ENCODE results near the gene ITIH1. TPM values are rescaled to one million over a fixed set of nuclear protein-coding genes. Genes with fewer than 3 reads are reported as not detected.
A peak's percentile ranks its signal among the peaks of the same experiment; 100 is the strongest.
"Not testable (repeated sequence)": the region's sequence is repeated elsewhere in the genome, so short reads cannot be mapped to it uniquely, and the experiment has no call there.

Gene ITIH1
- total and polyA plus RNA-seq, 5 donors from 2014 or later: not detected

DNA sequence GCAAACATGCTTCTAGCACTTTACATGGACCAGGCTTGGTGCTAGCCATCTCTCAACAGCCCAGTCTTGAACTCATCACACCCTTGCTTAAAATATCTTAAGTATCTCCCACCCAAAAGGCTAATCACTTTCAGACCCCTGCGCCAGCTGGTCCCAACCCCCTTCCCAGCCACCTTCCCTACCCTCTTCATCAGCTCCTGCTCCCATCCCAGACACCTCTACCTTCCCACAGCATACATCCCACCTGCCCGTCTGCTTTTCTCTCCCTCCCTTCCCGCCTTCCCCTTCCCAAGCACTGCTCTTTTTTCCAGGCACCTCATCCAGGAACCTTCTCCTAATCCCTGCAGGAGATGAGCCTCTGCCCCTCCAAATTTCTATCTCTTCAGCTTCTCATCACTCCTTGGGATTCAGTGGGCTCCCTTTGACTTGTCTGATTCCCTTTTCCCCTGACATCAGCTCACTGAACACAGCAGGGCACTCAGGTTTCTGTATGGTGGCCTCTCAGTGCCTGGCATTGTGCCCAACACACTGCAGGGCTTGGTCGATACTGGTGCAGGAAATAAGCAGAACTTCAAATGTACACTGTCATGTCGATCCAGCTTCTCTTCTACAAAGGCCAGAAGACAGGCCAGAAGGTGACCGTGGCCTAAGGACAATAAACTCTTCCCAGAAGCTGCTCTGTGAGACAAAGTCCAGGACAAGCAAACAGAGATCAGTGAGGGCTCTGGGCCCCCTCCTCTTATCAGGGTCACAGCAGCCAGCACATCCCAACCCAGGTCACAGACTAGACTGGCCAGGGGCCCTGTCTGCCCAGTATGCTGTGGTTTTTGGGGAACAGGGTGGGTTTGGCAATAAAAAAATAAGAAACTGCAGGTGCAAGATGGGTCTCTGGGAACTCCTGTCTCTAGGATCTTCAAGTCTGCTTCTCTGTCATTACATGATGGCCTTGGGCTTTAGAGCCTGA is 2.2 kb upstream of the ITIH1 start:
- H3K36me3 Mint-ChIP-seq: no peaks in the 10 kb centered on the region
- H3K36me3 ChIP-seq (ENCODE audit: control insufficient read depth, insufficient read depth, low read length): no peaks in the 10 kb centered on the region
- H3K4me1 ChIP-seq (ENCODE audit: control insufficient read depth, insufficient read depth, low read length, poor library complexity, severe bottlenecking): peaks cover 5% of the 10 kb centered on the region
- no peak overlapping the region for H3K4me3 ChIP-seq (ENCODE audit: low read depth, low read length)
- H3K4me1 Mint-ChIP-seq: peaks cover 4 to 14% (median 12%) of the 10 kb centered on the region in 4 donors
- peaks cover 16% of the 10 kb centered on the region for H3K27me3 Mint-ChIP-seq
- H3K4me3 Mint-ChIP-seq: peak overlapping the region in 3 of 4 donors; percentile 3 to 43 (median 11)
- H3K27me3 ChIP-seq (ENCODE audit: control insufficient read depth, insufficient read depth, low read length): no peaks in the 10 kb centered on the region
- ATAC-seq (ENCODE audit: low read depth in 2 of 2): no peak
- H3K9me3 Mint-ChIP-seq: no peaks in the 10 kb centered on the region
- H3K9me3 ChIP-seq (ENCODE audit: control insufficient read depth in 2 of 2, low read length in 2 of 2): no peaks in the 10 kb centered on the region
- H3K27ac ChIP-seq (ENCODE audit: insufficient read depth, low read length, poor library complexity, severe bottlenecking): no peak overlapping the region
- DNase-seq: no peak
- peak overlapping the region in 1 of 3 donors; percentile 76 for H3K27ac Mint-ChIP-seq

DNA sequence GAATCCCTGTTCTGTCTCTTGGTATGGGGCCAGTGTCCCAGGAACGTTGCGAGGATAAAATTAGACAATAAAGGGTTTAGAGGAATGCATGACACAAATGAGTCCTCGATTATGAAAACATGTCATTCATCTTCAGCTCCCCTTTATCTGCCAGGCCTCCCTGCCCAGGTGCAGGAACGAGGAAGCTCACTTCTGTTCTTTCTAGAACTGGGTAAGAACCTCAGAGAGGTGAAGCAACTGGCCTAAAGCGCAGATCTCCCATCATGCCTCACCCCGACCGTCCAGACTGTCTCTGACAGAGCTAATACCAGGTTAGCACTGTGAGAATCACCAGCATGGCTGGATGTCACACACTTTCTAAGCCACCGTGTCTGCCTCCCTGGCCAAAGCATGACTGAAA is 1.5 kb upstream of the ITIH1 start:
- H3K36me3 Mint-ChIP-seq: no peaks in the 10 kb centered on the region
- H3K9me3 ChIP-seq (ENCODE audit: control insufficient read depth in 2 of 2, low read length in 2 of 2): no peaks in the 10 kb centered on the region
- no peak overlapping the region for H3K27ac ChIP-seq (ENCODE audit: insufficient read depth, low read length, poor library complexity, severe bottlenecking)
- peaks cover 16% of the 10 kb centered on the region for H3K27me3 Mint-ChIP-seq
- H3K4me3 ChIP-seq (ENCODE audit: low read depth, low read length): no peak overlapping the region
- no peaks in the 10 kb centered on the region for H3K9me3 Mint-ChIP-seq
- H3K4me1 Mint-ChIP-seq: peaks cover 4 to 13% (median 11%) of the 10 kb centered on the region in 4 donors
- H3K4me1 ChIP-seq (ENCODE audit: control insufficient read depth, insufficient read depth, low read length, poor library complexity, severe bottlenecking): peaks cover 4% of the 10 kb centered on the region
- ATAC-seq (ENCODE audit: low read depth in 2 of 2) (no peak), DNase-seq (no peak)
- H3K4me3 Mint-ChIP-seq: no peak overlapping the region
- no peaks in the 10 kb centered on the region for H3K27me3 ChIP-seq (ENCODE audit: control insufficient read depth, insufficient read depth, low read length)
- H3K27ac Mint-ChIP-seq: no peak overlapping the region
- H3K36me3 ChIP-seq (ENCODE audit: control insufficient read depth, insufficient read depth, low read length): no peaks in the 10 kb centered on the region

- not testable (repeated sequence) for DNase-seq; H3K27ac Mint-ChIP-seq; H3K4me1 ChIP-seq (ENCODE audit: control insufficient read depth, insufficient read depth, low read length, poor library complexity, severe bottlenecking); H3K4me1 Mint-ChIP-seq; H3K36me3 ChIP-seq (ENCODE audit: control insufficient read depth, insufficient read depth, low read length); H3K9me3 Mint-ChIP-seq; H3K4me3 ChIP-seq (ENCODE audit: low read depth, low read length); H3K27me3 ChIP-seq (ENCODE audit: control insufficient read depth, insufficient read depth, low read length); H3K27ac ChIP-seq (ENCODE audit: insufficient read depth, low read length, poor library complexity, severe bottlenecking); H3K4me3 Mint-ChIP-seq; ATAC-seq (ENCODE audit: low read depth in 2 of 2); H3K36me3 Mint-ChIP-seq; H3K9me3 ChIP-seq (ENCODE audit: control insufficient read depth in 2 of 2, low read length in 2 of 2)
- peaks cover 16% of the 10 kb centered on the region for H3K27me3 Mint-ChIP-seq
These were observed 913 bp upstream of the ITIH1 start for GRCh38 chr3:52776486-52776885.

GRCh38 chr3:52777959-52778805 is 783 bp downstream of the ITIH1 start:
- H3K36me3 Mint-ChIP-seq: no peaks in the 10 kb centered on the region
- no peak overlapping the region for H3K4me3 Mint-ChIP-seq
- no peaks in the 10 kb centered on the region for H3K9me3 Mint-ChIP-seq
- Histone ChIP-seq H3K9me3 (ENCODE audit: control insufficient read depth in 2 of 2, low read length in 2 of 2) (no peaks in the 10 kb centered on the region), H3K4me3 (ENCODE audit: low read depth, low read length) (no peak overlapping the region), H3K36me3 (ENCODE audit: control insufficient read depth, insufficient read depth, low read length) (no peaks in the 10 kb centered on the region), H3K27ac (ENCODE audit: insufficient read depth, low read length, poor library complexity, severe bottlenecking) (no peak overlapping the region), H3K4me1 (ENCODE audit: control insufficient read depth, insufficient read depth, low read length, poor library complexity, severe bottlenecking) (no peaks in the 10 kb centered on the region), H3K27me3 (ENCODE audit: control insufficient read depth, insufficient read depth, low read length) (peaks cover 4% of the 10 kb centered on the region)
- peaks cover 0 to 2% (median 0%) of the 10 kb centered on the region in 4 donors for H3K4me1 Mint-ChIP-seq
- no peak for DNase-seq
- peaks cover 20% of the 10 kb centered on the region for H3K27me3 Mint-ChIP-seq
- no peak for ATAC-seq (ENCODE audit: low read depth in 2 of 2)
- no peak overlapping the region for H3K27ac Mint-ChIP-seq

DNA sequence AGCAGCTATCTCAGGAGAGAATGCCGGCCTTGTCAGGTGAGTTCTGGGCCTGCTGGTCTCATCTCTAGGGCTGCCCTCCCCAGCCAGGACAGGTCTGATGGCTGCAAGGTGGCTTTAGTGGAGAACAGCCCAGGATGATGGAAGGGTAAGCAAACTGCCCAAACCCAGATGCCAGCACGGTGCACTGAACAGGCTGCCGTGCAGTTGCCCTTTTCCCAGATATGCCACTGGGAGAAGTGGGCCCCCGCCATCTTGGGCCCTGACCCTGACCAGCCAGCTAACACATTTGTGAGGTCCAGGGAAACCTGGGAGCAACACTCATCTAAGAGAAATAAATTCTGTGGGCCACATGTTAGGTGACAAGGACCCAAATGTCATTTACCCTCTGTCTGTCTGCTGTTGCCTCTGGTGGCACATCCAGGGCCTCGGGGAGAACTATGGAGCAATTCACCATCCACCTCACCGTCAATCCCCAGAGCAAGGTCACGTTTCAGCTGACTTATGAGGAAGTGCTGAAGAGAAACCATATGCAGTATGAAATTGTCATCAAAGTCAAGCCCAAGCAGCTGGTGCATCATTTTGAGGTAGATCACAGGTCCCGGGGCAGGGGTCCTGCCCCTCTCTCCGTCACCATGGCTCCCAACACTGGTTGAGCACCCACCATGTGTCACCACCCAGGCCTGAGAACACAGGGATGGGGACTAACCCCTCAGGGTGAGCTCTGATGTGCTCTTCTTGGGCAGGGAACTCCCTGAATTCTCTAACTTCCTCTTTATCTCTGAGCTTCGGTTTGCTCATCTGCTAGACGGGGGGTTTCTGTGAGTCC is 1.8 kb downstream of the ITIH1 start:
- peak; percentile 48 to 64 for ATAC-seq (ENCODE audit: low read depth in 2 of 2)
- no peak overlapping the region for H3K27ac Mint-ChIP-seq
- DNase-seq: no peak
- H3K36me3 Mint-ChIP-seq: no peaks in the 10 kb centered on the region
- Histone ChIP-seq H3K4me1 (ENCODE audit: control insufficient read depth, insufficient read depth, low read length, poor library complexity, severe bottlenecking) (no peaks in the 10 kb centered on the region), H3K36me3 (ENCODE audit: control insufficient read depth, insufficient read depth, low read length) (no peaks in the 10 kb centered on the region), H3K9me3 (ENCODE audit: control insufficient read depth in 2 of 2, low read length in 2 of 2) (no peaks in the 10 kb centered on the region), H3K4me3 (ENCODE audit: low read depth, low read length) (no peak overlapping the region), H3K27ac (ENCODE audit: insufficient read depth, low read length, poor library complexity, severe bottlenecking) (no peak overlapping the region), H3K27me3 (ENCODE audit: control insufficient read depth, insufficient read depth, low read length) (peaks cover 4% of the 10 kb centered on the region)
- H3K9me3 Mint-ChIP-seq: no peaks in the 10 kb centered on the region
- no peaks in the 10 kb centered on the region for H3K4me1 Mint-ChIP-seq
- peaks cover 20% of the 10 kb centered on the region for H3K27me3 Mint-ChIP-seq
- H3K4me3 Mint-ChIP-seq: no peak overlapping the region

GRCh38 chr3:52779837-52780585 is 2.6 kb downstream of the ITIH1 start:
- Mint-ChIP-seq H3K9me3 (no peaks in the 10 kb centered on the region), H3K36me3 (no peaks in the 10 kb centered on the region), H3K27ac (no peak overlapping the region), H3K4me3 (no peak overlapping the region), H3K4me1 (no peaks in the 10 kb centered on the region), H3K27me3 (peaks cover 20% of the 10 kb centered on the region)
- H3K4me3 ChIP-seq (ENCODE audit: low read depth, low read length): no peak overlapping the region
- no peaks in the 10 kb centered on the region for H3K9me3 ChIP-seq (ENCODE audit: control insufficient read depth in 2 of 2, low read length in 2 of 2)
- peaks cover 4% of the 10 kb centered on the region for H3K27me3 ChIP-seq (ENCODE audit: control insufficient read depth, insufficient read depth, low read length)
- H3K36me3 ChIP-seq (ENCODE audit: control insufficient read depth, insufficient read depth, low read length): no peaks in the 10 kb centered on the region
- DNase-seq (no peak), ATAC-seq (ENCODE audit: low read depth in 2 of 2) (no peak)
- no peak overlapping the region for H3K27ac ChIP-seq (ENCODE audit: insufficient read depth, low read length, poor library complexity, severe bottlenecking)
- H3K4me1 ChIP-seq (ENCODE audit: control insufficient read depth, insufficient read depth, low read length, poor library complexity, severe bottlenecking): no peaks in the 10 kb centered on the region

DNA sequence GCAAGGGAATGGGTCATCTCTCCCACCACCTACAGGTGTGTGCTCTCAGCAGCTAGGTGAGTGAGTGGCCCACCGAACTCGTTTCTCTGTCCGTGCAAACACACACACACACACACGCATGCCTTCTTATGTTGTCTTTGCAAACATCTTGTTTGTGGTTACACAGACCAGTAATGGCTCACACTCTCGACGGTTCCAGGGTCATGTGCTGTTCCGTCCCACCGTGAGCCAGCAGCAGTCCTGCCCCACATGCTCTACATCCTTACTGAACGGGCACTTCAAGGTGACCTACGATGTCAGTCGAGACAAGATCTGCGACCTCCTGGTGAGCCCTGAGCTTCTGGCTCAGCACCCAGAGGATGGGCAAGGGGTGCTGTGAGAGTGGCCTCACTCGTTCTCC is 4.3 kb downstream of the ITIH1 start:
- DNase-seq (no peak), ATAC-seq (ENCODE audit: low read depth in 2 of 2) (no peak)
- Histone ChIP-seq H3K9me3 (ENCODE audit: control insufficient read depth in 2 of 2, low read length in 2 of 2) (no peaks in the 10 kb centered on the region), H3K4me3 (ENCODE audit: low read depth, low read length) (no peak overlapping the region), H3K36me3 (ENCODE audit: control insufficient read depth, insufficient read depth, low read length) (no peaks in the 10 kb centered on the region), H3K27ac (ENCODE audit: insufficient read depth, low read length, poor library complexity, severe bottlenecking) (no peak overlapping the region), H3K27me3 (ENCODE audit: control insufficient read depth, insufficient read depth, low read length) (peaks cover 4% of the 10 kb centered on the region), H3K4me1 (ENCODE audit: control insufficient read depth, insufficient read depth, low read length, poor library complexity, severe bottlenecking) (no peaks in the 10 kb centered on the region)
- H3K4me3 Mint-ChIP-seq: no peak overlapping the region
- H3K27ac Mint-ChIP-seq: no peak overlapping the region
- H3K9me3 Mint-ChIP-seq: no peaks in the 10 kb centered on the region
- no peaks in the 10 kb centered on the region for H3K4me1 Mint-ChIP-seq
- no peaks in the 10 kb centered on the region for H3K36me3 Mint-ChIP-seq
- H3K27me3 Mint-ChIP-seq: peaks cover 15% of the 10 kb centered on the region

Measured in CD4-positive, CD25-positive, alpha-beta regulatory T cell (primary cell).